ENCODE results near the gene DTX3.

Gene DTX3

DNA sequence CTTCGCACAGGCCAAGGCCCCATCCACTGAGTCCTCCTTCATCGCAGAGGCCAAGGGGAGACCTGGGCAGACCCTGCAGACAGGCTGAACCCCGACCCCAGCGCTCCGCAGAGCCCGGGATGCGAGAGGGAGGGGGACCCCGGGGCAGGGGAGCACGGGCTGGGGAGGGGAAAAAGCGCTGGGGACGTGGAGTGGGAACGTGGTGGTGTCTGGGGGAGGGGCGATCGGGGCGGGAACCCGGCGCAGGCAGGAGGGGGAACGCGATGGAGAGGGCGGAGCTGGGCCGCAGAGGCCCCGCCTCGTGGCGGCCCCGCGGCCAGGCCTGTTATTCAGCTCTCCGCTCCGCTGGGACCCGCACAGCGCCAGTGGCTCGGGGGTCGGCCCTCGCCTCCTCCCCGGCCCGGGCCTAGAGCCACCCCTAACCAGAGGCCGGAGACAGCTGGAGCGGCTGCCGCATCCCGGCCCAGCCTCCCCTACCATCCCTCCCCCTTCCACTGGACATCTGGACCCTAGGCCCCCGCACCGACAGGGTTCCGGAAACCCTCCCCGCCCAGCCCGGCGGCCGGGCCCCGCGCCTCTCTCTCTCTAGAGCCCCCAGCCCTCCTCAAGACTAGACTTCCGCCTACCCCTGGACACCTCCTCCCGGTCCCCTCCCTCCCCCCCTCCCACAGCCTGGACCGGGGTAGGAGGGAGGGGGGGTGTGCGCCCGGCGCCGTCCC, 6.6 kb downstream of the DTX3 start, which contains the start of gene ARHGEF25:
Gene ARHGEF25, plus strand, starts transcription at position 328 of the 719 bp plus-strand sequence. CDS start 460 bp downstream, outside the sequence.
- Histone ChIP-seq H3K9ac (ENCODE audit: low read length in 5 of 5) (peak within 1 kb of the TSS in 2 of 5 donors; percentile 44 to 47), H3K9me3 (ENCODE audit: control insufficient read depth in 5 of 5, low read length in 5 of 5) (no peaks in the 10 kb centered on the region), H3K4me1 (ENCODE audit: control insufficient read depth in 5 of 5, insufficient read depth in 5 of 5, low read length in 5 of 5) (peaks cover 0 to 25% (median 24%) of the 10 kb centered on the region in 5 donors), H3K27ac (ENCODE audit: low read depth, low read length) (peak within 1 kb of the TSS; percentile 30), H3K4me3 (ENCODE audit: low read depth in 1 of 5, low read length in 5 of 5) (peak within 1 kb of the TSS; percentile 53 to 63 (median 54)), H3K36me3 (ENCODE audit: control insufficient read depth in 5 of 5, insufficient read depth in 5 of 5, low read length in 5 of 5) (peaks cover 0 to 16% (median 11%) of the 10 kb centered on the region in 5 donors), H3K27me3 (ENCODE audit: control insufficient read depth in 5 of 5, insufficient read depth in 4 of 5, low read length in 5 of 5) (peaks cover 19 to 81% (median 69%) of the 10 kb centered on the region in 5 donors)

DNA sequence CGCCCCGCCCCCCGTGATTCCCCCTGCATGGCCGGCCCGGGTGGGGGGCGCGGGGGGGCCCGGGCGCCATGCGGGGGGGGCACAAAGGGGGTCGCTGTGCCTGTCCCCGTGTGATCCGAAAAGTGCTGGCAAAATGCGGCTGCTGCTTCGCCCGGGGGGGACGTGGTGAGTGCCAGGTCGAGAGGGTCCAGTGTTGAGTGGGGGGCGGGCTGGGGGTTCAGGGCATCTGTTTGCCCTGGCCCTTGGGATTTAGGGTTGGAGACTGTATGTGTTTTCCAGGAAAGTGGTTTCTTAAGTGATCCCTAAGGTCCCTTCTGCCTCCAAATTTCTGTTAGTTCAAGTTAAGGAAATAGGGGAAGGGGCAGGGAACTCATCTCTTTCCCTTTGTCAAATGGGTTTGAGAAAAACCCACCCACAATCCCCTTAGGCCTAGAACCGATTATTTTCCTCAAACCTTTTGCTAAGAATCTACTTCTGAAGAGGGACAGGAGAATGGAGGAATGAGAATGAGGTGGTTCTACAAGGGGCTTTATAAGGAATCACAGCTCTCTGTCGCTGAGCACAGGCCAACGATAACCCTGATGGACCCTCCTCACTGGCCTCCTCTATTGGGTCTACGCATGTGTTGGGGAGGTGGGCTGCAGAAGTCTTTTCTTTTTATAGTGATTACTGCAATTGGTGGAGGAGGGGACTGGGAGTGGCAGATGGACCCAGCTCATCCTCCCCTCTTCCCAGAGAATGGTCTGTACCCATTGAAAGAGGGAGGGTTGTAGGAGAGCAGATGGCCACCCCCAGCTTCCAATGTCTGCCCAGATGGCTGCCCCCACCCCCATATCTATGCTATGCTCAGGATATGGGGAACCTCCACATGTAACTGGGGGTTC, 7.4 kb downstream of the DTX3 start:
- H3K4me3 ChIP-seq (ENCODE audit: low read depth in 1 of 5, low read length in 5 of 5) = peak overlapping the region in 2 of 5 donors; percentile 26 to 63
- H3K36me3 ChIP-seq (ENCODE audit: control insufficient read depth in 5 of 5, insufficient read depth in 5 of 5, low read length in 5 of 5) = peaks cover 0 to 17% (median 11%) of the 10 kb centered on the region in 5 donors
- no peaks in the 10 kb centered on the region for H3K9me3 ChIP-seq (ENCODE audit: control insufficient read depth in 5 of 5, low read length in 5 of 5)
- peaks cover 0 to 25% (median 24%) of the 10 kb centered on the region in 5 donors for H3K4me1 ChIP-seq (ENCODE audit: control insufficient read depth in 5 of 5, insufficient read depth in 5 of 5, low read length in 5 of 5)
- H3K27ac ChIP-seq (ENCODE audit: low read depth, low read length) = no peak overlapping the region
- H3K9ac ChIP-seq (ENCODE audit: low read length in 5 of 5) = no peak overlapping the region
- peaks cover 25 to 77% (median 64%) of the 10 kb centered on the region in 5 donors for H3K27me3 ChIP-seq (ENCODE audit: control insufficient read depth in 5 of 5, insufficient read depth in 4 of 5, low read length in 5 of 5)

DNA sequence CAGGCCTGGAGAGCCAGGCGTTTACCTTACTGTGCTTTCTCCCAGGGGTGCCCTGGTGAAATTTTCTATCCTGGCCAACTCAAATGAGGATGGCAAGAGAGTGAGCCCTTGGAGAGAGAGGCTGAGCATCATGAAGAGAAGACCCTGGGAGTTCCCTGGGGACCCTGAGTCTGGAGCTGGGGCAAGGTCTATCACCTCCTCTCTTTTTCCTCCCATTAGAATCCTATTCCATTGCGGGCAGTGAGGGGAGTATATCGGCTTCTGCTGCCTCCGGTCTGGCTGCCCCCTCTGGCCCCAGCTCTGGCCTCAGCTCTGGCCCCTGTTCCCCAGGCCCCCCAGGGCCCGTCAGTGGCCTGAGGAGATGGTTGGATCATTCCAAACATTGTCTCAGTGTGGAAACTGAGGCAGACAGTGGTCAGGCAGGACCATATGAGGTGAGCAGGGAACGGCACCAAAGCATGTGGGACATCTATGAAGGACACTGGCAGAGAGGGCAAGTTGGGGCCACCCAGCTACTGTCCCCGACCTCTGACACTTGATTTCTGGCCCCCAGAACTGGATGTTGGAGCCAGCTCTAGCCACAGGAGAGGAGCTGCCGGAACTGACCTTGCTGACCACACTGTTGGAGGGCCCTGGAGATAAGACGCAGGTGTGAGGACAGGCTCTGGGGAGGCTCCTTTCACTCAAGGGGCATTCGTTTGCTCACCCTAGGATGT, 8.2 kb downstream of the DTX3 start:
- Histone ChIP-seq H3K27me3 (ENCODE audit: control insufficient read depth in 5 of 5, insufficient read depth in 4 of 5, low read length in 5 of 5) (peaks cover 27 to 78% (median 63%) of the 10 kb centered on the region in 5 donors), H3K27ac (ENCODE audit: low read depth, low read length) (no peak overlapping the region)

DNA sequence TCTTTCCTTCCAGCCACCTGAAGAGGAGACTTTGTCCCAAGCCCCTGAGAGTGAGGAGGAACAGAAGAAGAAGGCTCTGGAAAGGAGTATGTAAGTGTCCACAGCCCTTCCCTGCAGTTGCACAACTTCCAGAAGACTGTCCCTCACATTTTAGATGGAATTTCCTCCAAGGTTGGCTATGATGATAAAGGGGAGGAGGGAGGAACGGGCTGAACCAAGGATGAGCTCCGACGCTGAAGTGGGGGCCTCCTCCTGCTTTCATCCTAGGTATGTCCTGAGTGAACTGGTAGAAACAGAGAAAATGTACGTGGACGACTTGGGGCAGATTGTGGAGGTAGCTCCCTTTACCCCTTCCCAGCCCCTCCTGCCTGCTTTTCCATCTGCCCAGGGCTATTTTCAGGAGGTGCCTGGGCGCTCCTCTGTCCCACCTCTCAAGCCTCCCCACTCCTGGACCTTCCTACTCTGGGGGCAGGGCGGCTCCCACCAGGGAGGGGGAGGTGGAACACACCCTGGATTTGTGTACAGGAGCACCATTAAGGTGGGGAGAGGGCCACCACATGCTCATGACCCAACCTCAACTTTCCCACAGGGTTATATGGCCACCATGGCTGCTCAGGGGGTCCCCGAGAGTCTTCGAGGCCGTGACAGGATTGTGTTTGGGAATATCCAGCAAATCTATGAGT, 8.9 kb downstream of the DTX3 start:
- H3K9ac ChIP-seq (ENCODE audit: low read length in 5 of 5) = no peak overlapping the region
- no peak overlapping the region for H3K27ac ChIP-seq (ENCODE audit: low read depth, low read length)
- peaks cover 0 to 14% (median 11%) of the 10 kb centered on the region in 5 donors for H3K36me3 ChIP-seq (ENCODE audit: control insufficient read depth in 5 of 5, insufficient read depth in 5 of 5, low read length in 5 of 5)
- H3K9me3 ChIP-seq (ENCODE audit: control insufficient read depth in 5 of 5, low read length in 5 of 5) = no peaks in the 10 kb centered on the region
- peaks cover 0 to 25% (median 24%) of the 10 kb centered on the region in 5 donors for H3K4me1 ChIP-seq (ENCODE audit: control insufficient read depth in 5 of 5, insufficient read depth in 5 of 5, low read length in 5 of 5)
- H3K27me3 ChIP-seq (ENCODE audit: control insufficient read depth in 5 of 5, insufficient read depth in 4 of 5, low read length in 5 of 5) = peaks cover 29 to 73% (median 62%) of the 10 kb centered on the region in 5 donors
- no peak overlapping the region for H3K4me3 ChIP-seq (ENCODE audit: low read depth in 1 of 5, low read length in 5 of 5)

More for the DNA sequence above, 8.2 kb downstream of the DTX3 start:
- Histone ChIP-seq H3K36me3 (ENCODE audit: control insufficient read depth in 5 of 5, insufficient read depth in 5 of 5, low read length in 5 of 5) (peaks cover 0 to 14% (median 11%) of the 10 kb centered on the region in 5 donors), H3K9ac (ENCODE audit: low read length in 5 of 5) (no peak overlapping the region), H3K4me1 (ENCODE audit: control insufficient read depth in 5 of 5, insufficient read depth in 5 of 5, low read length in 5 of 5) (peaks cover 0 to 25% (median 24%) of the 10 kb centered on the region in 5 donors), H3K9me3 (ENCODE audit: control insufficient read depth in 5 of 5, low read length in 5 of 5) (no peaks in the 10 kb centered on the region), H3K4me3 (ENCODE audit: low read depth in 1 of 5, low read length in 5 of 5) (no peak overlapping the region)

DNA sequence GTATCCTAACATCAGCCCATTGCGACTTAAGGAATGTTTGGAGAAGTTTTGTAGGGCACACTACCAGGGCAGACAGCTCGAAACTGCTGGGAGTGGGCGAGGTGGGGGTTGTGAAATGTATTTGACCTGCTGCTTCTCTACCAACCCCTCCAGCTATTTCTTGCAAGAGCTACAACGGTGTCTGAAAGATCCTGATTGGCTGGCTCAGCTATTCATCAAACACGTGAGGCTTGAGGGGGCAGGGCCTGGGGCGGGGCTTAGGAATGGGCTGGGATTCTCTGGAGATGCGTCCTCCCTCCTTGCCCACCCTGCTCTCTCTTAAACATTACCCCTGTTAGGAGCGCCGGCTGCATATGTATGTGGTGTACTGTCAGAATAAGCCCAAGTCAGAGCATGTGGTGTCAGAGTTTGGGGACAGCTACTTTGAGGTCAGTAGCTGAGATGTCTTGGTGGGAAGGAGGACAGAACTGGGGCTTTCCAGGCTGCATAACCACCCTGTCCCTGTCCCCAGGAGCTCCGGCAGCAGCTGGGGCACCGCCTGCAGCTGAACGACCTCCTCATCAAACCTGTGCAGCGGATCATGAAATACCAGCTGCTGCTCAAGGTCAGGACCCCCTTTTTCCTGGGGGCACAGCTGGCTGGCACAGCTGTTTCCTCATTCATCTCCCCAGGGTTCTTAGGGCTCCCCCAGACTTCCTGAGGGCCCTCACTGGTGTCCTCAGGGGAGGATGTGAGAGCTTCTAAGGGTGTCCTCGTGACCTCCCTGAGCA, 9.7 kb downstream of the DTX3 start:
- Histone ChIP-seq H3K9ac (ENCODE audit: low read length in 5 of 5) (no peak overlapping the region), H3K27me3 (ENCODE audit: control insufficient read depth in 5 of 5, insufficient read depth in 4 of 5, low read length in 5 of 5) (peaks cover 30 to 76% (median 60%) of the 10 kb centered on the region in 5 donors), H3K4me1 (ENCODE audit: control insufficient read depth in 5 of 5, insufficient read depth in 5 of 5, low read length in 5 of 5) (peaks cover 0 to 27% (median 24%) of the 10 kb centered on the region in 5 donors), H3K9me3 (ENCODE audit: control insufficient read depth in 5 of 5, low read length in 5 of 5) (no peaks in the 10 kb centered on the region), H3K4me3 (ENCODE audit: low read depth in 1 of 5, low read length in 5 of 5) (no peak overlapping the region), H3K27ac (ENCODE audit: low read depth, low read length) (no peak overlapping the region), H3K36me3 (ENCODE audit: control insufficient read depth in 5 of 5, insufficient read depth in 5 of 5, low read length in 5 of 5) (peaks cover 0 to 14% (median 11%) of the 10 kb centered on the region in 5 donors)

DNA sequence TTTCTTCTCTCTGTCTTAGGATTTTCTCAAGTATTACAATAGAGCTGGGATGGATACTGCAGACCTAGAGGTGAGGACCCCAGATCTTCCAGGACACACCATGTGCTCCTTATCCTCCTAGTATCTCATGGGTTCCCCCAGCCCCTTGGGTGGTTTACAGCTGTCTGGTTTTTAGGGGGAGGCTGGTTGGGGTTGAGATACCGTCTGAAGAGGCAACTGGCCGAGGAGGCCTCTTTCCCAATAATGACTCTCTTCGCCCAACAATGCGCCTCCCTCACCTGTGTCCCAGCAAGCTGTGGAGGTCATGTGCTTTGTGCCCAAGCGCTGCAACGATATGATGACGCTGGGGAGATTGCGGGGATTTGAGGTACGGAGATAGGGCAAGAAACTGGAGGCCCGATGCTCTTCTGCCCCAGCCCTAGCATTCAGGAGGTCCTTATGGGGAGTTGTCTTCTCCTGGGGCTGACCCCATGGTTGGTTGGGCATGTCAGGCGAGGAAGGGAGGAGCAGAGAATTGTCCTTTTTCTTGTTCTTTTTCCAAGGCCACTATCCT, 10.4 kb downstream of the DTX3 start:
- Histone ChIP-seq H3K4me3 (ENCODE audit: low read depth in 1 of 5, low read length in 5 of 5) (no peak overlapping the region), H3K9me3 (ENCODE audit: control insufficient read depth in 5 of 5, low read length in 5 of 5) (no peaks in the 10 kb centered on the region), H3K9ac (ENCODE audit: low read length in 5 of 5) (no peak overlapping the region), H3K27me3 (ENCODE audit: control insufficient read depth in 5 of 5, insufficient read depth in 4 of 5, low read length in 5 of 5) (peaks cover 37 to 78% (median 66%) of the 10 kb centered on the region in 5 donors), H3K4me1 (ENCODE audit: control insufficient read depth in 5 of 5, insufficient read depth in 5 of 5, low read length in 5 of 5) (peaks cover 0 to 34% (median 27%) of the 10 kb centered on the region in 5 donors), H3K27ac (ENCODE audit: low read depth, low read length) (no peak overlapping the region), H3K36me3 (ENCODE audit: control insufficient read depth in 5 of 5, insufficient read depth in 5 of 5, low read length in 5 of 5) (peaks cover 0 to 14% (median 11%) of the 10 kb centered on the region in 5 donors)

DNA sequence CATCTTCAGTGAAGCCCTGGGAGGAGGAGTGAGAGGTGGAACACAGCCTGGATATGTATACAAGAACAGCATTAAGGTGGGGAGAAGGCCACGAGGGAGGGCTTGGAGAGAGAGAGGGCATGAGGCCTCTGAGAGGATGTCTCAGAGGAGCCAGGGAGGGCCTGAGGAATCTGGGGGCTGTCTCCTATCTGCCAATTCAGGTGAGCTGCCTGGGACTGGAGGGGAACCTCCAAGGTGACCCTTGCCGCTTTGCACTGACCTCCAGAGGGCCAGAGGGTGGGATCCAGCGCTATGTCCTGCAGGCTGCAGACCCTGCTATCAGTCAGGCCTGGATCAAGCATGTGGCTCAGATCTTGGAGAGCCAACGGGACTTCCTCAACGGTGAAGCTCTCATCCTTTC, 11.0 kb downstream of the DTX3 start:
- H3K4me3 ChIP-seq (ENCODE audit: low read depth in 1 of 5, low read length in 5 of 5) = no peak overlapping the region
- peaks cover 0 to 28% (median 23%) of the 10 kb centered on the region in 5 donors for H3K4me1 ChIP-seq (ENCODE audit: control insufficient read depth in 5 of 5, insufficient read depth in 5 of 5, low read length in 5 of 5)
- no peak overlapping the region for H3K27ac ChIP-seq (ENCODE audit: low read depth, low read length)
- no peak overlapping the region for H3K9ac ChIP-seq (ENCODE audit: low read length in 5 of 5)
- H3K36me3 ChIP-seq (ENCODE audit: control insufficient read depth in 5 of 5, insufficient read depth in 5 of 5, low read length in 5 of 5) = peaks cover 0 to 14% (median 11%) of the 10 kb centered on the region in 5 donors
- H3K27me3 ChIP-seq (ENCODE audit: control insufficient read depth in 5 of 5, insufficient read depth in 4 of 5, low read length in 5 of 5) = peaks cover 40 to 78% (median 68%) of the 10 kb centered on the region in 5 donors
- H3K9me3 ChIP-seq (ENCODE audit: control insufficient read depth in 5 of 5, low read length in 5 of 5) = no peaks in the 10 kb centered on the region

DNA sequence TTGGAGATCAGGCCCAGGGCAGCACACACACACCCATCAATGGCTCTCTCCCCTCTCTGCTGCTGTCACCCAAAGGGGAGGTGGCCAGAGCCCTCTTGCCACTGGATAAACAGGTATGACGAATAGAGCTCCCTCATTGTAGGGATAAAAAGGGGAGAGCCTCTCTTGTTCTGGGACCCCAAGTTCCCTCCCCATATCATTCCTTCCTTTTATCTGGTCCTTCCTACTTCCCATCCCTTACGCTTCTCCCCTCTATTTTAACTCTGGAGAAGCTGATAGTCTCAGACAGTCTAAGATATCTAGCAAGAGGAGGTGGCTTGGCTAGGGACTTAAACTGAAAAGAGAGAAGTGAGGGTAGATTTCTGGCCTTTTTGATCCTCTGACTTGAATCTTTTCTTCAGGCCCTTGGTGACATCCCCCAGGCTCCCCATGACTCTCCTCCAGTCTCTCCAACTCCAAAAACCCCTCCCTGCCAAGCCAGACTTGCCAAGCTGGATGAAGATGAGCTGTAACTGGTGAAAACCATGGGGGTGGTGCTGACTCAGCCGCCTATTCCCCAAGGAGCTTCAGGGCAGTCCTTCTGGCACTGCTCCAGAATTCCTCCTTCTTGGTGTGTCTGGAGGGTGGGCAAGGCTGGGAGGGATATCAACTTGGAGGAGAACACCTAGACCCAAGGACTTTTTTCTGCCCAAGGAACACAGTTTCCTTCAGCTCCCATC, 11.9 kb downstream of the DTX3 start:
- no peak overlapping the region for H3K9ac ChIP-seq (ENCODE audit: low read length in 5 of 5)
- no peaks in the 10 kb centered on the region for H3K9me3 ChIP-seq (ENCODE audit: control insufficient read depth in 5 of 5, low read length in 5 of 5)
- H3K4me3 ChIP-seq (ENCODE audit: low read depth in 1 of 5, low read length in 5 of 5) = no peak overlapping the region
- H3K27me3 ChIP-seq (ENCODE audit: control insufficient read depth in 5 of 5, insufficient read depth in 4 of 5, low read length in 5 of 5) = peaks cover 46 to 79% (median 72%) of the 10 kb centered on the region in 5 donors
- H3K36me3 ChIP-seq (ENCODE audit: control insufficient read depth in 5 of 5, insufficient read depth in 5 of 5, low read length in 5 of 5) = peaks cover 0 to 14% (median 11%) of the 10 kb centered on the region in 5 donors
- no peak overlapping the region for H3K27ac ChIP-seq (ENCODE audit: low read depth, low read length)
- H3K4me1 ChIP-seq (ENCODE audit: control insufficient read depth in 5 of 5, insufficient read depth in 5 of 5, low read length in 5 of 5) = peaks cover 2 to 28% (median 25%) of the 10 kb centered on the region in 5 donors
